ENCODE data around the gene SCAP. TPM values are rescaled to one million over a fixed set of nuclear protein-coding genes. Genes with fewer than 3 reads are reported as not detected.

Gene SCAP
- total RNA-seq, 1 donor from 2014 or later: 84.3 TPM

GRCh38 chr3:47495886-47496285 is 20.1 kb upstream of the SCAP start:
- CTCF ChIA-PET: no interaction called here
- H3K27me3 Mint-ChIP-seq: no peaks in the 10 kb centered on the region
- H3K36me3 Mint-ChIP-seq (ENCODE audit: low read depth): peaks cover 48% of the 10 kb centered on the region
- intact Hi-C loops (cut with micrococcal nuclease): no loop called here
- peaks cover 27% of the 10 kb centered on the region for H3K4me1 Mint-ChIP-seq
- H3K4me3 Mint-ChIP-seq: no peak overlapping the region
- POLR2A ChIA-PET: interaction anchor here (0.6 to 0.7 kb wide), 2 partner anchors 316 to 1919 kb away, joined by 3 to 5 read pairs; no protein-coding TSS in a partner anchor
- TF ChIP-seq CTCF (IDR thresholded peaks at IDR 0.05): no peak
- DNase-seq: no peak
- H3K9me3 Mint-ChIP-seq: no peaks in the 10 kb centered on the region
- no peak for ATAC-seq (ENCODE audit: low read depth)
- no peak overlapping the region for H3K27ac Mint-ChIP-seq

GRCh38 chr3:47495111-47495510 is 19.4 kb upstream of the SCAP start:
- intact Hi-C loops (cut with micrococcal nuclease): no loop called here
- no peak overlapping the region for H3K27ac Mint-ChIP-seq
- peaks cover 34% of the 10 kb centered on the region for H3K4me1 Mint-ChIP-seq
- H3K36me3 Mint-ChIP-seq (ENCODE audit: low read depth): peaks cover 42% of the 10 kb centered on the region
- POLR2A ChIA-PET: no interaction called here
- CTCF ChIA-PET: no interaction called here
- H3K27me3 Mint-ChIP-seq: no peaks in the 10 kb centered on the region
- TF ChIP-seq CTCF (IDR thresholded peaks at IDR 0.05): no peak
- H3K9me3 Mint-ChIP-seq: no peaks in the 10 kb centered on the region
- ATAC-seq (ENCODE audit: low read depth): no peak
- no peak overlapping the region for H3K4me3 Mint-ChIP-seq
- DNase-seq: no peak

GRCh38 chr3:47491777-47492176 is 16.0 kb upstream of the SCAP start:
- H3K9me3 Mint-ChIP-seq: no peaks in the 10 kb centered on the region
- no peak for TF ChIP-seq CTCF (IDR thresholded peaks at IDR 0.05)
- DNase-seq: no peak
- peak overlapping the region; percentile 50 for H3K4me3 Mint-ChIP-seq
- H3K4me1 Mint-ChIP-seq: peaks cover 34% of the 10 kb centered on the region
- peak overlapping the region; percentile 66 for H3K27ac Mint-ChIP-seq
- POLR2A ChIA-PET: interaction anchor here (0.6 to 2.8 kb wide), 4 partner anchors 16 to 1573 kb away, joined by 3 to 20 read pairs (median 5); partner anchors contain the start of genes ELP6 and SCAP
- CTCF ChIA-PET: interaction anchor here (1.2 to 1.9 kb wide), 2 partner anchors 15 to 71 kb away, joined by 3 to 6 read pairs; no protein-coding TSS in a partner anchor
- peaks cover 20% of the 10 kb centered on the region for H3K36me3 Mint-ChIP-seq (ENCODE audit: low read depth)
- peak; percentile 56 for ATAC-seq (ENCODE audit: low read depth)
- H3K27me3 Mint-ChIP-seq: no peaks in the 10 kb centered on the region
- intact Hi-C loops (cut with micrococcal nuclease): no loop called here

GRCh38 chr3:47491186-47491585 is 15.4 kb upstream of the SCAP start:
- TF ChIP-seq CTCF (IDR thresholded peaks at IDR 0.05): no peak
- DNase-seq (no peak), ATAC-seq (ENCODE audit: low read depth) (peak; percentile 28)
- ChIA-PET CTCF (interaction anchor here (1.2 to 1.9 kb wide), 2 partner anchors 15 to 70 kb away, joined by 3 to 6 read pairs; no protein-coding TSS in a partner anchor), POLR2A (interaction anchor here (0.6 to 2.8 kb wide), 3 partner anchors 15 to 1573 kb away, joined by 5 to 20 read pairs (median 5); partner anchors contain the start of genes ELP6 and SCAP)
- Mint-ChIP-seq H3K36me3 (ENCODE audit: low read depth) (peaks cover 16% of the 10 kb centered on the region), H3K4me3 (peak overlapping the region; percentile 15), H3K9me3 (no peaks in the 10 kb centered on the region), H3K4me1 (peaks cover 34% of the 10 kb centered on the region), H3K27me3 (no peaks in the 10 kb centered on the region), H3K27ac (peak overlapping the region; percentile 66)
- intact Hi-C loops (cut with micrococcal nuclease): no loop called here

GRCh38 chr3:47487265-47487664 is 11.5 kb upstream of the SCAP start:
- no peak overlapping the region for H3K4me3 Mint-ChIP-seq
- peaks cover 20% of the 10 kb centered on the region for H3K4me1 Mint-ChIP-seq
- no peak for ATAC-seq (ENCODE audit: low read depth)
- CTCF ChIA-PET: no interaction called here
- no peaks in the 10 kb centered on the region for H3K27me3 Mint-ChIP-seq
- POLR2A ChIA-PET: no interaction called here
- DNase-seq: no peak
- peaks cover 3% of the 10 kb centered on the region for H3K36me3 Mint-ChIP-seq (ENCODE audit: low read depth)
- H3K27ac Mint-ChIP-seq: no peak overlapping the region
- no peaks in the 10 kb centered on the region for H3K9me3 Mint-ChIP-seq
- intact Hi-C loops (cut with micrococcal nuclease): no loop called here
- TF ChIP-seq CTCF (IDR thresholded peaks at IDR 0.05): no peak
